ENCODE results near the gene TIMELESS.
"Not testable (repeated sequence)": the region's sequence is repeated elsewhere in the genome, so short reads cannot be mapped to it uniquely, and the experiment has no call there.

DNA sequence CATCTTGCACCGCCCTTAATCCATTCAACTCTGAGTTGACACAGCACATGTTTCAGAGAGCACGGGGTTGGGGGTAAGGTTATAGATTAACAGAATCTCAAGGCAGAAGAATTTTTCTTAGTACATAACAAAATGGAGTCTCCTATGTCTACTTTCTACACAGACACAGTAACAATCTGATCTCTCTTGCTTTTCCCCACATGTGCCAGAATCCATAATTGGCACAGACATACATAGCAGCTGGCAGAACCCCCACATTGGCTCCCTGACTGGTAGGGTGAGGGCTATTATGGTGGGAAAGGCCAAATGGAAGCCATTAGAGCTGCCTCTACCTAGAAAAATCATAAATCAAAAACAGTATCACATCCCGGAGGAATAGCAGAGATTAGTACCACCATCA lies 48.1 kb downstream of the TIMELESS start:
- TF ChIP-seq, protein P1, sequence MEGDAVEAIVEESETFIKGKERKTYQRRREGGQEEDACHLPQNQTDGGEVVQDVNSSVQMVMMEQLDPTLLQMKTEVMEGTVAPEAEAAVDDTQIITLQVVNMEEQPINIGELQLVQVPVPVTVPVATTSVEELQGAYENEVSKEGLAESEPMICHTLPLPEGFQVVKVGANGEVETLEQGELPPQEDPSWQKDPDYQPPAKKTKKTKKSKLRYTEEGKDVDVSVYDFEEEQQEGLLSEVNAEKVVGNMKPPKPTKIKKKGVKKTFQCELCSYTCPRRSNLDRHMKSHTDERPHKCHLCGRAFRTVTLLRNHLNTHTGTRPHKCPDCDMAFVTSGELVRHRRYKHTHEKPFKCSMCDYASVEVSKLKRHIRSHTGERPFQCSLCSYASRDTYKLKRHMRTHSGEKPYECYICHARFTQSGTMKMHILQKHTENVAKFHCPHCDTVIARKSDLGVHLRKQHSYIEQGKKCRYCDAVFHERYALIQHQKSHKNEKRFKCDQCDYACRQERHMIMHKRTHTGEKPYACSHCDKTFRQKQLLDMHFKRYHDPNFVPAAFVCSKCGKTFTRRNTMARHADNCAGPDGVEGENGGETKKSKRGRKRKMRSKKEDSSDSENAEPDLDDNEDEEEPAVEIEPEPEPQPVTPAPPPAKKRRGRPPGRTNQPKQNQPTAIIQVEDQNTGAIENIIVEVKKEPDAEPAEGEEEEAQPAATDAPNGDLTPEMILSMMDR (conservative IDR thresholded peaks at IDR 0.05; ENCODE audit: low read length) = not testable (repeated sequence)
- not testable (repeated sequence) for TF ChIP-seq EZH2phosphoT487 (IDR thresholded peaks at IDR 0.05; ENCODE audit: borderline replicate concordance, low read depth, low read length)

Data from OCI-LY7 (cell line).